H1 (cell line): ENCODE measurements around the gene MRRF. TPM values are rescaled to one million over a fixed set of nuclear protein-coding genes. Genes with fewer than 3 reads are reported as not detected.

ENCODE experiments used
- CTCF ChIA-PET: fragments of 300-600 bp; sonication (Branson Sonifier 250); formaldehyde crosslinking; loops from one replicate; lab custom pipeline; 2021; ENCODE audit not compliant: partially characterized antibody; lab: Charles Lee
- POLR2A ChIA-PET: fragments of 300-600 bp; sonication (Branson Sonifier 250); formaldehyde crosslinking; loops from one replicate; lab custom pipeline; 2021; ENCODE audit warnings: inconsistent platforms; ENCODE audit not compliant: partially characterized antibody; lab: Charles Lee
- DNase-seq, 2 experiments: peaks; one replicate each; pipeline versions ENCODE4 v3.0.0 to v3.0.0-alpha.2; 2010 to 2022; ENCODE audit warnings: low spot score in 2 of 2, low read depth in 1 of 2, mixed read lengths in 1 of 2
- FAIRE-seq: peaks from 2 replicates; lab custom pipeline; 2011; peaks lifted over from hg19 to GRCh38; lab: Jason Lieb, UNC
- H2AFZ ChIP-seq: 2 replicates; pipeline ENCODE4 v1.8.1; 2012; ENCODE audit warnings: low read length, inconsistent platforms
- H2AK5ac ChIP-seq: 2 replicates; pipeline ENCODE4 v1.6.1; 2013; ENCODE audit warnings: low read depth, low read length
- H2BK120ac ChIP-seq: replicated peaks from 2 replicates; pipeline ENCODE3; 2013; ENCODE audit warnings: low read depth, low read length, inconsistent platforms
- H2BK12ac ChIP-seq: 2 replicates; pipeline ENCODE4 v1.6.1; 2013; ENCODE audit warnings: low read depth, low read length
- H2BK15ac ChIP-seq: 2 replicates; pipeline ENCODE4 v1.6.1; 2013; ENCODE audit warnings: low read length
- H2BK20ac ChIP-seq: 2 replicates; pipeline ENCODE4 v1.6.1; 2013; ENCODE audit warnings: low read length
- H2BK5ac ChIP-seq: 2 replicates; pipeline ENCODE4 v1.6.1; 2013; ENCODE audit warnings: low read depth, low read length
- H3K14ac ChIP-seq: 2 replicates; pipeline ENCODE4 v1.6.1; 2013; ENCODE audit warnings: inconsistent platforms; ENCODE audit not compliant: insufficient read length
- H3K18ac ChIP-seq: 2 replicates; pipeline ENCODE4 v1.6.1; 2013; ENCODE audit warnings: low read length; ENCODE audit errors: extremely low read depth
- H3K23ac ChIP-seq: 2 replicates; pipeline ENCODE4 v1.6.1; 2013; ENCODE audit warnings: inconsistent platforms; ENCODE audit not compliant: insufficient read length
- H3K23me2 ChIP-seq: 2 replicates; pipeline ENCODE4 v1.6.1; 2013; ENCODE audit warnings: low read depth, low read length
- H3K27ac ChIP-seq: 2 replicates; pipeline ENCODE4 v1.6.1; 2011; ENCODE audit warnings: low read depth, low read length, inconsistent platforms
- H3K27me3 ChIP-seq, 4 experiments: replicated peaks in 1 of 4; 1 replicate in 1 of 4; 2 replicates in 3 of 4; pipeline versions ENCODE4 v1.6.1 to v1.8.1; 2011 to 2013; ENCODE audit warnings: low read length in 3 of 4, mild to moderate bottlenecking in 3 of 4, inconsistent platforms in 2 of 4, mixed read lengths in 2 of 4, moderate library complexity in 1 of 4; ENCODE audit not compliant: control insufficient read depth in 3 of 4, insufficient read depth in 3 of 4; ENCODE audit errors: extremely low read depth in 1 of 4
- H3K36me3 ChIP-seq, 4 experiments: 2 replicates each; pipeline versions ENCODE4 v1.6.1 to v1.8.1; 2011 to 2013; ENCODE audit warnings: mild to moderate bottlenecking in 4 of 4, low read length in 3 of 4, moderate library complexity in 2 of 4, control low read depth in 1 of 4, inconsistent platforms in 1 of 4; ENCODE audit not compliant: insufficient read depth in 4 of 4, control insufficient read depth in 2 of 4
- H3K4ac ChIP-seq: replicated peaks from 2 replicates; pipeline ENCODE3; 2013; ENCODE audit warnings: low read length, low read depth, mixed read lengths, inconsistent platforms; ENCODE audit not compliant: insufficient read length
- H3K4me1 ChIP-seq, 4 experiments: replicated peaks in 1 of 4; 1 replicate in 1 of 4; 2 replicates in 3 of 4; pipeline versions ENCODE4 v1.6.1 to v1.8.1; 2011 to 2013; ENCODE audit warnings: low read length in 3 of 4, inconsistent platforms in 2 of 4, mixed read lengths in 1 of 4; ENCODE audit not compliant: insufficient read depth in 4 of 4, control insufficient read depth in 3 of 4
- H3K4me2 ChIP-seq, 2 experiments: 2 replicates each; pipeline versions ENCODE4 v1.6.1 to v1.8.1; 2011 to 2013; ENCODE audit warnings: low read depth in 2 of 2, low read length in 2 of 2, control low read depth in 1 of 2, inconsistent platforms in 1 of 2, mild to moderate bottlenecking in 1 of 2; ENCODE audit not compliant: insufficient read depth in 1 of 2
- H3K4me3 ChIP-seq, 4 experiments: fragments of 200-600, 300-600 bp in 1 of 4; sonication (generic), shearing (Covaris generic), sonication (Bioruptor Twin) in 1 of 4; 2 replicates each; pipeline versions ENCODE4 v1.5.1 to v1.8.1; 2011 to 2016; ENCODE audit warnings: low read length in 4 of 4, low read depth in 3 of 4, control low read depth in 2 of 4, inconsistent platforms in 2 of 4, mild to moderate bottlenecking in 2 of 4, mixed read lengths in 1 of 4, moderate library complexity in 1 of 4; ENCODE audit not compliant: insufficient read depth in 2 of 4; ENCODE audit errors: extremely low read depth in 1 of 4
- H3K56ac ChIP-seq: replicated peaks from 2 replicates; pipeline ENCODE3; 2013; ENCODE audit warnings: low read depth, mild to moderate bottlenecking, mixed read lengths, low read length, inconsistent platforms; ENCODE audit not compliant: insufficient read length
- H3K79me1 ChIP-seq: 2 replicates; pipeline ENCODE4 v1.6.1; 2013; ENCODE audit warnings: low read depth, low read length, control low read depth
- H3K79me2 ChIP-seq, 2 experiments: 2 replicates each; pipeline versions ENCODE4 v1.6.1 to v1.8.1; 2012 to 2013; ENCODE audit warnings: low read length in 2 of 2, mild to moderate bottlenecking in 2 of 2, inconsistent platforms in 1 of 2; ENCODE audit not compliant: insufficient read depth in 2 of 2, control insufficient read depth in 1 of 2
- H3K9ac ChIP-seq, 4 experiments: replicated peaks in 1 of 4; 1 replicate in 1 of 4; 2 replicates in 3 of 4; pipeline versions ENCODE4 v1.6.1 to v1.8.1; 2011 to 2013; ENCODE audit warnings: low read depth in 3 of 4, low read length in 3 of 4, control low read depth in 2 of 4, mild to moderate bottlenecking in 2 of 4, moderate library complexity in 2 of 4, inconsistent platforms in 1 of 4; ENCODE audit errors: extremely low read depth in 1 of 4
- H3K9me3 ChIP-seq, 2 experiments: 2 replicates each; pipeline versions ENCODE4 v1.6.1 to v1.8.1; 2012 to 2013; ENCODE audit warnings: mild to moderate bottlenecking in 2 of 2, moderate library complexity in 2 of 2, control low read depth in 1 of 2, inconsistent platforms in 1 of 2, low read depth in 1 of 2, low read length in 1 of 2, mixed read lengths in 1 of 2; ENCODE audit not compliant: insufficient read depth in 2 of 2
- H4K20me1 ChIP-seq, 2 experiments: replicated peaks in 1 of 2; 2 replicates each; pipeline versions ENCODE3 to v1.8.1; 2011 to 2013; ENCODE audit warnings: inconsistent platforms in 2 of 2, low read length in 2 of 2, mild to moderate bottlenecking in 1 of 2; ENCODE audit not compliant: insufficient read depth in 2 of 2, control insufficient read depth in 1 of 2
- H4K5ac ChIP-seq: 2 replicates; pipeline ENCODE4 v1.6.1; 2013; ENCODE audit warnings: low read length, low read depth, mixed read lengths, inconsistent platforms; ENCODE audit not compliant: insufficient read length
- H4K8ac ChIP-seq: 2 replicates; pipeline ENCODE4 v1.8.0; 2013; ENCODE audit warnings: mild to moderate bottlenecking, moderate library complexity, low read length, inconsistent platforms; ENCODE audit not compliant: insufficient read depth; ENCODE audit errors: extremely low read depth
- H4K91ac ChIP-seq: replicated peaks from 2 replicates; pipeline ENCODE3; 2013; ENCODE audit warnings: low read length, mixed read lengths, inconsistent platforms; ENCODE audit not compliant: insufficient read length
- WGBS, 2 experiments: shearing (Covaris generic) in 1 of 2; methylation state at CpG; one replicate each; pipeline versions ENCODE4 v1.1.6 to v1.1.7; 2013 to 2015; ENCODE audit warnings: low lambda C conversion rate in 2 of 2, mixed read lengths in 2 of 2, inconsistent platforms in 1 of 2, low coverage in 1 of 2, missing lambda C conversion rate in 1 of 2; ENCODE audit not compliant: insufficient replicate concordance in 2 of 2, insufficient coverage in 1 of 2, insufficient read length in 1 of 2; ENCODE audit errors: extremely low coverage in 1 of 2, missing lambda C conversion rate in 1 of 2; 5-methylcytosine and 5-hydroxymethylcytosine counted together
- polyA plus RNA-seq, 7 experiments: library from polyadenylated mRNA; depleted of rRNA in 3 of 7; stranded (reverse) in 5 of 7; unstranded in 2 of 7; fragments of >200 nt in 5 of 7; fragments of 200-250 nt in 2 of 7; gene quantifications; 1 replicate in 5 of 7; 2 replicates in 1 of 7; 4 replicates in 1 of 7; pipeline versions ENCODE4 v1.2.1 to v1.2.3, GENCODE V29; 2011 to 2013; ENCODE audit warnings: missing spikeins in 2 of 7, mixed read lengths in 2 of 7
- total RNA-seq: library from RNA; stranded (reverse); fragmentation: NEBNext Ultra II Directional; extraction: Animal tissue kit (Norgen Biotek cat#: 25700); gene quantifications from 2 replicates; pipeline ENCODE4 v1.2.1, GENCODE V29; 2021
- TF ChIP-seq, protein P1 (sequence below): IDR thresholded peaks from 2 replicates; pipeline ENCODE4 v1.6.1; 2011; ENCODE audit warnings: low read length, improper control_type of control experiment

The MRRF gene
- total and polyA plus RNA-seq, 2 of the 8 experiments (the other 6 are each of a cell fraction or from before 2014, with no cell fraction given): 29.4 to 47.8 TPM

DNA sequence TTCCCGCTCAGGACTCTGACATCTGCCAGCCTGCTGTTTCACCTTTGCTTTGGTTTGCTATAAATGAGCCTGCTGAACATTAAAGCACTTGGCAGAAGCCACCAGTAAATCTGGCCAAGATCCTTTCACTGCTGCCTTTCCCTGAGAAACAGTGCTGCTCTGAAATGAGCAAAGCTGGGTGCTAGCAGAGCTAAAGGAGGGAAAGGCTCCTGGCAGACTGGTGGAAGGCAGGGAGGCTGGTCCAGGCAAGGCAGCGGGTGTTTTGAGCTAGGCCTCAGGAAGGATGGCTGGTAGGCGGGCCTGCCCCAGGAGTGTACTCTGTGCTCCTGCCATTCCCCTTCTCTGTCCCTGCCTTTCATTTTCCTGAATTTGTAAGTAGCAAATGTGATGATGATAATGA lies 53.6 kb downstream of the MRRF start:
- no peak overlapping the region for H3K4me2 ChIP-seq
- peaks cover 3 to 23% (median 15%) of the 10 kb centered on the region in 4 experiments; a peak in 7 of 8 replicates for H3K36me3 ChIP-seq
- DNase-seq (no peak), FAIRE-seq (no peak)
- no peak overlapping the region for H4K8ac ChIP-seq
- no peak overlapping the region for H3K4ac ChIP-seq
- H2BK20ac ChIP-seq: no peak overlapping the region
- no peaks in the 10 kb centered on the region for H3K79me2 ChIP-seq
- H2BK15ac ChIP-seq: no peak overlapping the region
- POLR2A ChIA-PET: no interaction called here
- H3K18ac ChIP-seq: no peak overlapping the region
- no peak overlapping the region for H4K91ac ChIP-seq
- H4K20me1 ChIP-seq: peaks cover 0 to 6% of the 10 kb centered on the region in 2 experiments
- TF ChIP-seq, protein P1, sequence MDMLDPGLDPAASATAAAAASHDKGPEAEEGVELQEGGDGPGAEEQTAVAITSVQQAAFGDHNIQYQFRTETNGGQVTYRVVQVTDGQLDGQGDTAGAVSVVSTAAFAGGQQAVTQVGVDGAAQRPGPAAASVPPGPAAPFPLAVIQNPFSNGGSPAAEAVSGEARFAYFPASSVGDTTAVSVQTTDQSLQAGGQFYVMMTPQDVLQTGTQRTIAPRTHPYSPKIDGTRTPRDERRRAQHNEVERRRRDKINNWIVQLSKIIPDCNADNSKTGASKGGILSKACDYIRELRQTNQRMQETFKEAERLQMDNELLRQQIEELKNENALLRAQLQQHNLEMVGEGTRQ: no peak
- H4K5ac ChIP-seq: no peak overlapping the region
- H3K23me2 ChIP-seq: no peaks in the 10 kb centered on the region
- H3K27ac ChIP-seq: no peak overlapping the region
- no peak overlapping the region for H2BK12ac ChIP-seq
- no peak overlapping the region for H2BK5ac ChIP-seq
- H3K9ac ChIP-seq: no peak overlapping the region
- H2BK120ac ChIP-seq: no peak overlapping the region
- WGBS, 2 experiments: 79% methylated on average over 3 of the region's 3 CpGs; no CpG with 5 or more reads in 1 of the 2 experiments
- no peak overlapping the region for H3K23ac ChIP-seq
- no peaks in the 10 kb centered on the region for H3K9me3 ChIP-seq
- no peak overlapping the region for H3K14ac ChIP-seq
- no peaks in the 10 kb centered on the region for H3K79me1 ChIP-seq
- H3K56ac ChIP-seq: no peak overlapping the region
- CTCF ChIA-PET: interaction anchor here (0.7 to 1.7 kb wide), 5 partner anchors 10 to 193 kb away, joined by 4 to 6 read pairs (median 4); no protein-coding TSS in a partner anchor
- H2AK5ac ChIP-seq: no peak overlapping the region
- no peak overlapping the region for H2AFZ ChIP-seq
- H3K27me3 ChIP-seq: no peaks in the 10 kb centered on the region
- H3K4me1 ChIP-seq: no peaks in the 10 kb centered on the region
- no peak overlapping the region for H3K4me3 ChIP-seq
